NCI-H2029 treated with DMSO at 0.1 percent for 48 hours (cell line): Measurements from ENCODE around the gene PRH1.

ENCODE experiments used
- DNase-seq: peaks from one replicate; lab custom pipeline; 2025; lab: John Stamatoyannopoulos, UW

PRH1 gene

GRCh38 chr12:10884086-10884725 lies at the start of gene PRH1:
PRH1 (minus strand) TSS chr12:10884255; CDS start chr12:10884217, 38 bp downstream.
- DNase-seq = no peak

DNA sequence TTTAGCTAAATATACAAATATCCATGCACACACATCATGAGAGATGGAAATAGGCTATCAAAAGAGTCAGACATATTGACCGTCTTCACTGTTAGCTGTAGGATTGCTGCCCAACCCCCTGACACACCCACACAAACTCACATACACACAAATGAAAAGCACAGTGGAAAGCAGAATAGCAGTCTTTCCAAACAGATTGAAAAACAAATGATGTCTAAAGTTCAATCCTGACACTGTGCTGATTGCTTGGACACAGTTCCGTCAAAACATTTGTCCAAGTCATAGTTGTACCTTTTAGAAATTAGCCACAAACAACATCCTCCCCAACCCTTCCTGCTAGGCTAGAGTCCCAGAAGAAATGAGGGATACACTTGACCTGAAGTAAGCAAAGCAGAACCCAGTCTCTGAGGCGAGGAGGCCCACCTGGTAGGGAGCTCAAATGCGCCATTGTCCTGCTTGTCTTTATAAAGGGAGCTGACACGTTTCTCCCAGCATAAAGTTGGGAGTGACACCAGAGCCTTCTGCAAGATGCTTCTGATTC lies 44.8 kb upstream of the PRH1 start, which contains the start of gene PRH2:
Gene PRH2 (plus strand): TSS at position 491 of the 541 bp plus-strand sequence. CDS start 38 bp downstream, at position 529.
- no peak for DNase-seq

DNA sequence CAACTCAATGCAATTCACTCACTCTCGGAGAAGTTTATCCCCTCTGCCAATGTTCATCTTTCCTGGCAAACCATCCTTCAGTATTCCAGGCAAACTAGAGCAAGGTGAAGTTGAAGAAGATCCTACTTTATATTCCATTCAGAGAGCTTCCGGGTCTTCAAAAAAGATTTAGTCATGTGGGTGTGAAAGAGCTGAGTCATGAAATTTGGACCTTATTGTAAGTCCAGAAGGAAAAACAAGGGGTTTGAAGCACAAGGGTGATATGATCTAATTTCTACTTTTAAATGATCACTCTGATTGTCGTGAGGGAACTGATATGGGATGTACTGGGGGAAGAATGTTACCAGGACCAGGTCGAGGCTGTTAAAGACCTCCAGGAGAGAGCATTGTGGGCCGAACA lies 42.2 kb upstream of the PRH1 start:
- no peak for DNase-seq

DNA sequence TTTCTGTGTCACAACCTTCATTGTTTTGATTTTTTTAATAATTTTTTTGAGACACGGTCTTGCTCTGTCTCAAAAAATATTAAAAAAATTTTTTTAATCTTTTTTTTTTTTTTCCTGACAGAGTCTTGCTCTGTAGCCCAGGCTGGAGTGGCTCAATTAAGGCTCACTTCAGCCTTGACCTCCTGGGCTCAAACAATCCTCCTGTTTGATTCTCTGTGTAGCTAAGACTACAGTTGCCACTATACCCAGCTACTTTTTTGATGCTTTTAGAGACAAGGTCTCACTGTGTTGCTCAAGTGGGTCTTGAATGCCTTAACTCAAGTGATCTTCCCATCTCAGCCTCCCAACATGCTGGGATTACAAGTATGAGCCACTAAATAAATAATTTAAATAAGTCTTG lies 35.8 kb upstream of the PRH1 start:
- no peak for DNase-seq

- no peak for DNase-seq
Measured at GRCh38 chr12:10910380-10910779, 26.3 kb upstream of the PRH1 start.

DNA sequence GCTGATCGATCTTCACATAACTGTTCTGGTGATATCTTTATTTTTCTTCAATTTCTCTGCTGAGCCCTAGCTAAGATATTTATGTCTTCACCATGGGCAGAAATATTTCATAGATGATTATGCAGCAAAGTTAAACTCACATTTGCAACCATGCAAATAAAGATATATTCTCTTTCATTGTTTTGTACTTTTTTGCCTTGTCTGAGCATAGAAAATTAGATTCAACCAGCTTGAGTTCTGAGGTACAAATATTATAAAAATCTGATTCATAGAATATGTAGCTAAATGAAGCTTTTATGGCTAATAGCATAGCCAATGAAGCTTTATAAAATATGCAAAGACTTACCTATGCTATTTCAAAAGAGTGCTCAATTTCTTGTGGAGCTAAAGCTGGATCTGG lies 25.4 kb upstream of the PRH1 start, which contains the start of gene TAS2R13:
Gene TAS2R13 (minus strand): TSS at position 101 of the 400 bp plus-strand sequence. CDS start 264 bp downstream, outside the sequence.
- DNase-seq = no peak

GRCh38 chr12:10904686-10905085 lies 20.6 kb upstream of the PRH1 start:
- DNase-seq = no peak

DNA sequence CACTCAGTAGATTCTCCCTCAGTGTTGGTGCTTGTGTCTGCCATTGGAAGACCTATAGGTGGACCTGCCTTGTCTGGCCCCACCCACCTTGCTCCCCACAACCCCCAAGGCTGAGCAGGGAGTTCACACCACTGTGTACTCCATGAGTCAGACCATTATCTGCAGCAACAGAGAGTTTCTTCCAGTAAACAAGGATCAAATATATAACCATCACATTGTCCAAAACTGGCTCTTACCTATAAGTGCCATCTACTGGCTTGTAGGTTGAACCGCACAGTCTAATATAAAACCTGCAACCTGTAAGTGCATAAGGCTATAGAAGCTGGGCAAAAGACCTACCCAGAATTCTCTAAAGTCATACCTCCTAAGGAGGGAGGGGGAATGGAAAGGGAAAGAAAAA lies 17.4 kb upstream of the PRH1 start:
- no peak for DNase-seq

- no peak for DNase-seq
Measured at GRCh38 chr12:10900972-10901371, 16.9 kb upstream of the PRH1 start.

- no peak for DNase-seq
Measured at GRCh38 chr12:10900530-10900929, 16.5 kb upstream of the PRH1 start.

- no peak for DNase-seq
Measured at GRCh38 chr12:10896854-10897253, 12.8 kb upstream of the PRH1 start.

DNA sequence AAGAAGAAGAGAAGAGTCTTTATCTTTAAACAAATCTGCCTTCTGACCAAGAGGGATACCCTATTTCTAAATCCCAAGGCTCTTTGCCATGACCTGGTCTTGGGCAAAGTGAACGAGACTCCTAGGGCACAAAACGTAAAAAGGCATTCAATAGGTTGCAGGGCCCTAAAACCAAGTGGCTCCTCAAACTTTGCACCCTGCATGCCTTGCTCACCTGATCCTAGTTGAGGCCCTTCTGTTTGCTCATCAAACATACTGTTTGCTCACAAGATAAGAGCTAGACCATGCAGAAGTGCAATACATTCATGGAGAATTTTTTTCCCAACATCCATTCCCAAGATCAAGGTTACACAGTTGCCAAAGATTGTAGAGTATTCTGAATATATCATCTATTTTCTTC lies 7.9 kb upstream of the PRH1 start:
- no peak for DNase-seq

DNA sequence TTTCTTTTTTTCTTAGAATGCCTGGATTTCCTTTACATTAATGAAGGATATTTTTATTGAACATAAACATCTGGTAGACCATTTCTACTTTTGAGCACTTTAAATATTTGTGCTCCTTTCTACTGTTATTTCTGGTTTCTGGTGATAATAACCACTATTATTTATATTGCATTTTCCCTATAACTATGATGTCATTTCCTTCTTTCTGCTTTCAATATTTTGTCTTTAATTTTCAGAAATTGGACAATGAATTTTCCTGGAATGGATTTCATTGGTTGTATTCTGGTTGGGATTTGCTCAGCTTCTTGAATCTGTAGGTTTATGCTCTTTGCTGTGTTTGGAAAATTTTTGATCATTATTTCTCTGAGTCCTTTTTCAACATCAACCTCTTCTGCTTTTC lies 5.2 kb upstream of the PRH1 start:
- no peak for DNase-seq

GRCh38 chr12:10873378-10873777 lies 10.7 kb downstream of the PRH1 start:
- DNase-seq = no peak

DNA sequence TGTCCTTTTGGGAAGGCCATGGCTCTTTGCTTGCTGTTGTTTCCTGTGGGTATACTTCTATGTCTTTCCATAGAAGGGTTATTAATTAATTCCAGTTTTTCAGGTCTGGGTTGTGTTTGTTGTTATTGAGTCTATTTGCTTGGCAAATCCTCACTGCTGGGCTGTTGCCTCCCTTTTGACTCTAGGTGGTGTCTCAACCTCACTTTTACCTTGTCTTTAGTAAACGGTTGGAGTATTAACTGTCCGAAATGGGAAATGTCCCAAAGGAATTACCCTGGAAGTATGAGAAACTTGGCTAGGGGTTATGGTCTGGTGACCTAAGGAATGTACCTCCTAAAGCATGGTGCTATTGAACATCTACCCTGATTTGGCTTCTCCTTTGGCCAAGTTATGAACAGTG lies 16.7 kb downstream of the PRH1 start:
- DNase-seq = no peak

DNA sequence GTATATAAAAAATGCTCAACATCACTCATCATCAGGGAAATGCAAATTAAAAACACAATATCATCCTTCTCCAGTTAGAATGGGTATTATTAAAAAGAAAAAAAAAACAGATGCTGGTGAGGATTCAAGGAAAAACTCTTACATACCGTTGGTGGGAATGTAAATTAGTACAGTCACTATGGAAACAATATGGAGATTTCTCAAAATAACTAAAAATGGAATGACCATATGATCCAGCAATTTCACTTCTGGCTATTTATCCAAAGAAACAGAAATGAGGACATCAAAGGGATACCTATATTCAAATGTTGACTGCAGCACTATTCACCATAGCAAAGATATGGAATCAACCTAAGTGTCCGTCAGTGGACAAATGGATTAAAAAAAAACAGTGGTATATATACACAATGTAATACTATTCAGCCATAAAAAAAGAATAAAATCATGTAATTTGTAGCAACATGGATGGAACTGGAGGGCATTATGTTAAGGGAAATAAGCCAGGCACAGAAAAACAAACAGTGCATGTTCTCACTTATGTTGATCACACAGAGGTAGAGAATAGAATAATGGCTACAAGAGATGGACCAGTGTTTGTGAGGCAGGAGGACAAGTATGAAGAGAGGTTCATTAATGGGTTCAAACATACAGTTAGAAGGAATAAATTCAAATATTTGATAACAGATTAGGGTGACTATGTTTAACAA lies 20.4 kb downstream of the PRH1 start:
- DNase-seq = no peak

- DNase-seq = no peak
Measured at GRCh38 chr12:10861366-10861765, 22.7 kb downstream of the PRH1 start.

- no peak for DNase-seq
Measured at GRCh38 chr12:10855807-10856206, 28.2 kb downstream of the PRH1 start.

GRCh38 chr12:10853776-10854175 lies 30.3 kb downstream of the PRH1 start:
- DNase-seq = no peak

DNA sequence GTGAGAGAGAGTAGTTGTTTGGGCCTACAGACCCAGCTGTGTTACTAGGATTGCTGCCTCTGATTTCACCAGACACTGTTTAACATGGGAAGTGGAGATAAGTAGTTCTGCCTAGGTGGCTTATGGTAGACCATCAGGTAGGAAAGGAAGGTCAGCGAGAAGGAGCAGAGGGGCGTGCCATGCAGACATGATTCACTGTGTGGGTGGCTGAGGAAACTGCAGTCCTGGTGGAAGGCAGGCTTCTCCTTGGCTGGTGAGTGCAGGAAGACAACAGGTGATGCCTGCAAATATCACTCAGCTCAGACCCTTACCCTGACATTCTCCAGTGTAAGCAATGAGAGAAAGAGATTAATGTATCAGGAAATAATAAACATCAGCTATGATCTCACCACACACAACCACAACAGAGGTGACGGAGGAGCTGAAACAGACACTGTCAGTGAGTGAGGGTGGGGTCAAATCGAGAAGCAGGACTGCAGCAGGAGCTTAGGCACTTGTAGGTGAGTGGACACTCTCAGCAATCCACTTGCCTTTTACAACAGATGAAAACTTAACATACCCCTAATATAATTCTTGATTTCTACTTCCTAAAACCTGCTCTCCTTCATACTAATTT lies 32.7 kb downstream of the PRH1 start:
- no peak for DNase-seq

DNA sequence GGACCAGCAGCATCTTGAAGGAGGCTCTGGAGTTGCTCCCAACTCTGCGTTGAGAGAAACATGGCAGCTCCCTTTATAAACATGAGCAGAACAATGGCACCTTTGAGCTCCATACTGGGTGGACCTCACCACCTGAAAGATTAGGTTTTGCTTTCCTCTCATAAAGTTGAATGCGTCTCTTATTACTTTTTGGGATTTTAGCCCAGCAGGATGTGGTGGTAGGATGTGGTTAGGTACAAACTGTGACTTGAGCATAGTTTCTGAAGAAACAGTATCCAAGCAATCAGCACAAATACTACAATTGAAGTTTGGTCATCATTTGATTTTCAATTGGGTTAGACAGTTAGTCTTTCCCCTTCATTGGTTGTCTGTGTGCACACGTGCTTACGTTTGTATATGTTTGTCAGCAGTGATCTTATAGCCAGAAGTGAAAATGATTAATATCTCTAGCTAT lies 34.6 kb downstream of the PRH1 start, which contains the start of gene PRR4:
Gene PRR4 (minus strand): TSS at position 51 of the 454 bp plus-strand sequence. CDS start 38 bp downstream, at position 13.
- DNase-seq = no peak

- no peak for DNase-seq
Measured at GRCh38 chr12:10847744-10848143, 36.3 kb downstream of the PRH1 start.

DNA sequence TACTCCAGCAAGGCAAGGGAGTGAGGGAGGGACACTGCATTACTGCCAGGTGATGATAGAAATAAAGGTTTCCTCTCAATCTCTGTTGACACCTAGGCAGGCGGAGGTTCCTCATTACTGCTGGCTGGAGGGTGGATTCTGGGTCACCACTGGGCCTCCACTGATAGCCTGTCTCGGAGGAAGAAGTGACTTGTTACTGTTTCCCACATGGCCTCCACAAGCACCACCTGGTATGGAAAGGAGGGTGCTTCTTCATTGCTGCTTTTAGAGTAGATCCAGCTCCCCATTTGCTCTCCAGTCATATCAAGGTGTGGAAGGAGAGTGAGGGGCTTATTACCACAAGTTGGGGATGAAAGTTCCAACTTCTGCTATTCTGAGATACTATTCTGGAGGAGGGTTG lies 41.2 kb downstream of the PRH1 start:
- no peak for DNase-seq
